Medulla oblongata (tissue), 1 donor: ENCODE data around the gene KCNK3.
"Not testable (repeated sequence)": the region's sequence is repeated elsewhere in the genome, so short reads cannot be mapped to it uniquely, and the experiment has no call there.

Source experiments
- DNase-seq: peaks from one replicate; pipeline ENCODE4 v3.0.0-alpha.2; 2015; ENCODE audit errors: extremely low spot score

KCNK3 gene

DNA sequence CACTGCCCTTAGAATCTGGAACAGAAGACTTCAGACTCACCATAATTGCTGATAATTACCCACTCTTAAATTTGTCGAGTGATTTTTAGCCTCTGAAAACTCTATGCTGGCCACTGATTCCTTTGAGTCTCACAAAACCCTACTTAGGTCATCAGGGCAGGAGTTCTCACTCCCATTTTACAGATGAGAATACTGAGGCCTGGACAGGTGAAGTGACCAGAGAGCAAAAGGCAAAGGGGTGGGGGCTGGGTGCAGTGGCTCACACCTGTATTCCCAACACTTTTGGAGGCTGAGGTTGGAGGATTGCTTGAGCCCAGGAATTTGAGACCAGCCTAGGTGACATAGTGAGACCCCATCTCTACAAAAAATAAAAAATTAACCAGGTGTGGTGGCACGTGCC is 36.8 kb downstream of the KCNK3 start:
- DNase-seq: no peak

- DNase-seq: no peak
Measured at GRCh38 chr2:26730549-26731344, 38.2 kb downstream of the KCNK3 start.

- DNase-seq: no peak
Measured at GRCh38 chr2:26731714-26732113, 39.2 kb downstream of the KCNK3 start.

DNA sequence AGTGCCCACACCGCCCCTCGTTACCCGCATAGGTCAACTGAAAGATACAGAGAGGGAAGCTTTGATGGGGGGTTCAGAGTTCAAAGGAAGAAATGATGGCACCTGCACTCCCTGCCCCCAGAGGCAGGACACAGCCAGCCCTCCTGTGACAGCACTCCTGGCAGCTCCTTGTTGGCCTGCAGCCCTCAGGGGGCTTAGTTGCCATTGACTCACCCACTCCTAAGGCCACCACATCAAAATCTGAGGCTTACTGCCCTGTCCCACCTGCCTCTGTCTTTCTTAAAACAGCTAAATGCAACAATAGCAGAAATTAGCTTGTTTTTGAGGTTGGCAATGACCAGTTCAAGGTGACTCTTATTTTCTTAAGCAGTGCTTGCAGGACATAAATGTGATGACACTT is 39.9 kb downstream of the KCNK3 start:
- no peak for DNase-seq

DNA sequence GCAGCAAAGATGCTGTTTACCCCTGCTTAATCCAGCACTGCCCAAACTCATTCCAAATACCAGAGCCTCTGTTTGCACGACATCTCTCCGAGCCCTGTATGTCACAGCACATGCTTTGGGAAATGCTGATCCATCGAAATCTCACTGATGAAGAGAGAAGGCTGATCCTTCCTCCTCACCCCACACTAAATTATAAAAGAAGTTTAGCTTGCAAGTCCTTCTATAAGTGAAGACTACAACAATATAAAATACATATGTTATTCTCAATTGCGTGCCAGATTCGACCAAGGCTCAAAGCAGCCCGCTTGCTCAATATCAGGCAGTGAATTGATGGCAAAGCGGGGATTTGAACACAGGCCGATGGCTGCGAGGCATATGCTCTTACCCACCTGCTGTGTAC is 40.9 kb downstream of the KCNK3 start:
- DNase-seq: no peak

DNA sequence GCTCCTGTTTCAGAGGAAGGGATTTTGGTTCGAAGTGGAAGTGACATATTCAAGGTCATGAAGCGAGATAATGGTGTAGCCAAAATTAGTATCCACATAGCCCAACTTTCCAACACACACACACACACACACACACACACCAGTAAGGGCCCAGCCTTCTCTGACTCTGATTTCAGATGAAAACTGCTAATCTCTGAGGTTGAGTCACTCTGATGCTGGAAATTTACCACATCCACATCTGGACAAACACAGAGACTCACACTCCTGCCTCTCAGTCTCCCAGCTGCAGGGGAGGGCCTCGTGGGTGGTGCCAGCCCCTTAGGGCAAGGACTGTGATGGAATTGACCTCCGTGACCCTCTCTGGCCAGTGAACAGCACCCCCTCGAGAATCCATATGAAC is 42.6 kb downstream of the KCNK3 start:
- DNase-seq: no peak

GRCh38 chr2:26735883-26736588 is 43.5 kb downstream of the KCNK3 start:
- DNase-seq: peak; percentile 51

DNA sequence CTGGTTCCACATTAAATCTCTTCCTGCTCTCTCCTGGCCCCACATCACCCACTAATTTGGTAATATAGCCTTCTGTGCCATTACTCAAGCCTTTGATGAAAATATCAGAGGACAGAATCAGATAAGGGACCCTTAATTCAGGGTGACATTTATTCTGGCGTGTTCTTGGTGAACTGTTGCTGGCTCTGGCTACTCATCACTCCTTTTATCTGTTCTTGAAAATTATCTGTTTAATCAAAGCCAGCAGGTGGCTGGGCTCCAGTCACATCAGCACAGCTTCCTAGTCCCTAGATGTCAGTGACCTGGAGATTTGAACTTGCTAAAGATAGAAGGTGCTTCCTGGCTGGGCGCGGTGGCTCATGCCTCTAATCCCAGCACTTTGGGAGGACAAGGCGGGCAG is 44.7 kb downstream of the KCNK3 start:
- DNase-seq: no peak

GRCh38 chr2:26738481-26738880 is 46.0 kb downstream of the KCNK3 start:
- DNase-seq: no peak

DNA sequence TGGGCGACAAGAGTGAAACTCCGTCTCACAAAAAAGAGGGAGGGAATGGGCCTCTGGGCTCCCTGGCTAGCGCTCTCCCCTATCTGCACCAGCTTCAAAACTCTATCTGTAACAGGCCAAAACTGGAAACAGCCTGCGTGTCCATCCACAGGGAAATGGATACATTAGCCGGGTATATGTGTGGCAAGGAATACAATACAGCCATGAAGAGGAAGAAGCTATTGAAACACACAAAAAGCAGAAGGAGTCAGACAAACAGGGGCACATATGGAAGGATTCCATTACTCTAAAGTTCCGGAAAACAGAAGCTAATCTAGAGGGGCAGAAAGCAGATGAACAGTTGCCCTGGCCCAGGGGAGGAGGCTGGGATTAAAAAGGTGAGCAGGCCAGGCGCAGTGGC is 47.0 kb downstream of the KCNK3 start:
- DNase-seq: no peak

- DNase-seq: no peak
Measured at GRCh38 chr2:26740346-26740745, 47.8 kb downstream of the KCNK3 start.

DNA sequence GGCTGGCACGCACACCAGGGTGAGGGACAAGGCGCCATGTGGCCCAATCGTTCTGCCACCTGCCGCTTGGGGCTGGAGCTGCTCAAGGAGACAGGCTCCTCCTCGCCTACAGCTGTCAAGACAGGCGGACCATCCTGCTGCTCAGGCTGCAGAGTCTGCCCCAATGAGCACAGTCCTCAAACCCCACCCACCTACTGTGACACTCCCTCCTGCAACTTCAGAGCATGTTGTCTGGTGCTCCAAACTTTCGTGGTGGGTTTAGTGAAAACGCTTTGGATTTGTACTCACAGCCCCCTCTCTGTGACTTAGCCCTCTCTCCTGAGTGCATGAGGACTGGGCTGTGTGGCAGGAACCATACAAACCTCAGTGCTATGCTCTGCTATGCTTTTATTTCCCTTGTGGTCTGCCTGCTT is 48.4 kb downstream of the KCNK3 start:
- no peak for DNase-seq

- DNase-seq: no peak
Measured at GRCh38 chr2:26742048-26742770, 49.7 kb downstream of the KCNK3 start.

GRCh38 chr2:26743852-26744251 is 51.3 kb downstream of the KCNK3 start:
- DNase-seq: no peak

- no peak for DNase-seq
Measured at GRCh38 chr2:26744953-26745352, 52.4 kb downstream of the KCNK3 start.

- DNase-seq: peak; percentile 93
Measured at GRCh38 chr2:26745609-26746327, 53.2 kb downstream of the KCNK3 start.

DNA sequence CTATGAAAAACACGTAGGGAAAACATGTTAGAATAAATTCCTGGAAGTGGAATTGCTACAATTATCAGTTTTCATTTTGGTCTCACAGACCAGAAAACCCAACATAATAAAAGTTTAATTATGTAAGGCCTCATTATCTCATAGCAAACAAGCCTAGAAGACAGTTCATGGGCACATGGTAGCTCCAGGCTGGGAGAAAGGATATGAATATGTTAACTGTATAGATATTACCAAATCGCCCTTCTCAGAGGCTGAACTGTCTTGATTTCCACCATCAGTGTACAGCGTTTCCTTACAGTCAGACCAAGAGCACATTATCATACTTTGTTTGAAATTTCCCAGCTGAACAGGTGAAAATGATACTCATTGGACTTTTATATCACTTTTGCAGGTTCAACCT is 54.4 kb downstream of the KCNK3 start:
- no peak for DNase-seq

GRCh38 chr2:26749787-26750420 is 57.4 kb downstream of the KCNK3 start:
- DNase-seq: not testable (repeated sequence)

- DNase-seq: not testable (repeated sequence)
Measured at GRCh38 chr2:26750467-26750866, 57.9 kb downstream of the KCNK3 start.

DNA sequence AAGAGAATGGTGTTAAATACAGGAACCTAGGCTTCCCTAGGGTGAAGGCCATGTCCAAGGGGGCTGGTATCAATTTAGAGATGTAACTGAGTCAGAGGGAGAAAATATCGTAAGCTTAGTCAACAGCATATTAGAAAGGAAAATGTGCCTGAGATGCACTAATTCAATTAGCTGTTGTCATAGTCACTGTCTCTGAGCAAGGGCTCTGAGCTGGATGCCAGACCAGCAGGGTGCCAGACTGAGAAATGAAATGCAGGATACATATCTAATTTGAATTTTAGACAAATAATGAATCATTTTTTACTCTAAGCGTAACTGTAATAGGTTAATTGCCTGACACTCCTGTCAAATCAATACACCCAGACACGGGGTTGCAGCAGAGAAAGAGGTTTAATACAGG is 60.1 kb downstream of the KCNK3 start:
- no peak for DNase-seq

GRCh38 chr2:26754539-26754938 is 62.0 kb downstream of the KCNK3 start:
- no peak for DNase-seq
